K562 (cell line): ENCODE data around the gene CSF2RB. TPM values are rescaled to one million over a fixed set of nuclear protein-coding genes. Genes with fewer than 3 reads are reported as not detected.

Experiments
- MGA ChIP-seq: fragments of 450-650 bp; IDR thresholded peaks from 2 replicates; pipeline ENCODE4 v1.6.1; 2016; ENCODE audit warnings: mild to moderate bottlenecking, moderate library complexity
- polyA plus RNA-seq, 8 experiments: library from polyadenylated mRNA; depleted of rRNA in 4 of 8; stranded (reverse) in 5 of 8; unstranded in 3 of 8; fragments of >200 nt; fragmentation: Nextera tagmentation in 2 of 8; fragmentation: Illumina TruSeq in 1 of 8; extraction: Ambion mirVana in 2 of 8; extraction: Trizol in 1 of 8; gene quantifications; 2 replicates each; pipeline versions ENCODE4 v1.2.1 to v1.2.3, GENCODE V29; 2011 to 2014; ENCODE audit warnings: inconsistent platforms in 1 of 8, missing spikeins in 1 of 8
- total RNA-seq, 7 experiments: library from RNA; depleted of rRNA in 6 of 7; stranded (reverse); fragments of >200 nt in 6 of 7; fragmentation: Illumina TruSeq in 2 of 7; extraction: Trizol in 2 of 7; gene quantifications; 2 replicates each; pipeline versions ENCODE4 v1.2.1 to v1.2.3, GENCODE V29; 2011 to 2021; ENCODE audit warnings: low replicate concordance in 1 of 7

CSF2RB gene
- total and polyA plus RNA-seq, 9 of the 15 experiments (the other 6 are each of a cell fraction or from before 2014, with no cell fraction given), result 0.04 to 1.0 (median 0.36) TPM

- no peak for TF ChIP-seq MGA
Observed at GRCh38 chr22:36953239-36954080, 40.0 kb downstream of the CSF2RB start (continued).
